GM12874 (cell line): Measurements from ENCODE around the gene ERBB3.
A peak's percentile ranks its signal among the peaks of the same experiment; 100 is the strongest.

Source experiments
- TF ChIP-seq, protein P1 (sequence below): IDR thresholded peaks from 2 replicates; pipeline ENCODE4 v1.5.1; 2011; ENCODE audit warnings: low read depth, mild to moderate bottlenecking, control low read depth, low read length, moderate library complexity; ENCODE audit not compliant: insufficient read depth

The ERBB3 gene

DNA sequence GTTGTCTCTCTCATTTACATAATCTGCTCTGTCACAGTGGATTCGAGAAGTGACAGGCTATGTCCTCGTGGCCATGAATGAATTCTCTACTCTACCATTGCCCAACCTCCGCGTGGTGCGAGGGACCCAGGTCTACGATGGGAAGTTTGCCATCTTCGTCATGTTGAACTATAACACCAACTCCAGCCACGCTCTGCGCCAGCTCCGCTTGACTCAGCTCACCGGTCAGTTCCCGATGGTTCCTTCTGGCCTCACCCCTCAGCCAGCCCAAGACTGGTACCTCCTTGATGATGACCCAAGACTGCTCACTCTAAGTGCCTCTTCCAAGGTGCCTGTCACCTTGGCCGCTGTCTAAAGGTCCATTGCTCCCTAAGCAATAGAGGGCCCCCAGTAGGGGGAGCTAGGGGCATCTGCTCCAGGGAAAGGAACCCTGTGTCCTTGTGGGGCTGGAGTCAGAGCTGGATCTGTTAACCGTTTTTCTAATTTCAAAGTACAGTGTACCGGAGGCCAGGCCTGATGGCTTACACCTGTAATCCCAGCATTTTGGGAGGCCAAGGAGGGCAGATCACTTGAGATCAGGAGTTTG, 5.1 kb downstream of the ERBB3 start:
- TF ChIP-seq, protein P1, sequence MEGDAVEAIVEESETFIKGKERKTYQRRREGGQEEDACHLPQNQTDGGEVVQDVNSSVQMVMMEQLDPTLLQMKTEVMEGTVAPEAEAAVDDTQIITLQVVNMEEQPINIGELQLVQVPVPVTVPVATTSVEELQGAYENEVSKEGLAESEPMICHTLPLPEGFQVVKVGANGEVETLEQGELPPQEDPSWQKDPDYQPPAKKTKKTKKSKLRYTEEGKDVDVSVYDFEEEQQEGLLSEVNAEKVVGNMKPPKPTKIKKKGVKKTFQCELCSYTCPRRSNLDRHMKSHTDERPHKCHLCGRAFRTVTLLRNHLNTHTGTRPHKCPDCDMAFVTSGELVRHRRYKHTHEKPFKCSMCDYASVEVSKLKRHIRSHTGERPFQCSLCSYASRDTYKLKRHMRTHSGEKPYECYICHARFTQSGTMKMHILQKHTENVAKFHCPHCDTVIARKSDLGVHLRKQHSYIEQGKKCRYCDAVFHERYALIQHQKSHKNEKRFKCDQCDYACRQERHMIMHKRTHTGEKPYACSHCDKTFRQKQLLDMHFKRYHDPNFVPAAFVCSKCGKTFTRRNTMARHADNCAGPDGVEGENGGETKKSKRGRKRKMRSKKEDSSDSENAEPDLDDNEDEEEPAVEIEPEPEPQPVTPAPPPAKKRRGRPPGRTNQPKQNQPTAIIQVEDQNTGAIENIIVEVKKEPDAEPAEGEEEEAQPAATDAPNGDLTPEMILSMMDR = peak; percentile 56

DNA sequence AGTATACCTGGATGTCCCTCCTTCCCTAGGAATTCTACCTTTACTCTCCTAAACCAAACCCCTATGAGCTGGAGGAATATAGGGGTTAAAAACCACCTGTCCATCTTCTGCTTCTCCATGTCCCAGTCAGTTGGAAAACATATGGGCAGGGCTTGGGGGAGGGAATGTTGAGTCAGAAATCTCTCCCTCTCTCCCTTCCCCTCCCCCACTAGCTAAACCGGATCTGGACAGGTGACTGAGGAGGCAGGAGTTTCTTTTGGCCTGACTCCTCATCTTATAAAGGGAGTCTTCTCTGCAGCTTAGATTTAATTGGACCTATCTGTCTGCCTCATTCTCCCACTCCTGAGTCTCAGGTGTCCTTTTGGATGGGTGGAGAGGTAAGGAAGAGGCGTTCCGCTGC, 6.1 kb downstream of the ERBB3 start:
- TF ChIP-seq, protein P1 = no peak

DNA sequence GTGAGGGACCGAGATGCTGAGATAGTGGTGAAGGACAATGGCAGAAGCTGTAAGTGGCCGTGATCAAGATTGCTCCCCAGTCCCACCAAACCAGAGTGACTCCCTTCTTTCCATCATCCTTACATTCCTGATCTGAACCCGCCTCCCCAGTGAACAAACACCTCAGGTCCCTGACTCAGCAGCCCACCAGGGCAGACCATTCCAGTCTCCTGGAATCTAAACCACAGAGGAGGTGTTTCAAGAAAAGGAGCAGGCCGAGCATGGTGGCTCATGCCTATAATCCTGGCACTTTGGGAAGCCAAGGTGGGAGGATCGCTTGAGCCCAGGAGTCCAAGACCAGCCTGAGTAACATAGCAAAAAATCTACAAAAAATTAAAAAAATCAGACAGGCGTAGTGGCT, 6.6 kb downstream of the ERBB3 start:
- TF ChIP-seq, protein P1 = no peak

DNA sequence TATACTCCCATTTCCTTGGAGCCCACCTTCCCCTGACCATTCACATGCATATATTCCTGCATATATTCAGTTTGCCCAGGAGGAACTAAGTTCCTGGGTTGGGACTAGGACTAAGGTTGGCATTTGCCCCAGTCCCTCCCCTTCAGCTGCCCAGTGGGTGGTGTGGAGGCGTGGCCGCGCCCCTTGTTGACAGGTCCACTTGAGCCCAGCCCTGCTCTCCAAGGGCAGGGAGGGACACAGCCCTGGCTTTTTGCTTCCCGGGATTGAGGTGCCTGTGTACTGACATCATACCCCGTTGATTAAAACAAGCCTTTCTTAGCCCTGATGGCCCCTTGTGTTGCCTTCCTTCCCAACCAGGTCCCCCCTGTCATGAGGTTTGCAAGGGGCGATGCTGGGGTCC, 7.3 kb downstream of the ERBB3 start:
- TF ChIP-seq, protein P1 = no peak

DNA sequence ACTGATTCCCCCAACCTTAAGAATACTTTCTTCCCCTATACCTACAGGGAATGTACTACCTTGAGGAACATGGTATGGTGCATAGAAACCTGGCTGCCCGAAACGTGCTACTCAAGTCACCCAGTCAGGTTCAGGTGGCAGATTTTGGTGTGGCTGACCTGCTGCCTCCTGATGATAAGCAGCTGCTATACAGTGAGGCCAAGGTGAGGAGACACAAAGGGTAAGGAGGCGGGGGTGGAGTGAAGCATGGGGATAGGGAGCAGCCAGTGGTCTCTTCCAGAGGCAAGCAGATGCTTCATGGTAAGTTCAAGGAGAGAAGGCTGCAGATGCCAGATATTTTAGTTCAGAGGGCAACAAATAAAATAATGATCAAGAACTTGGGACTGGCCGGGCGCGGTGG, 17.8 kb downstream of the ERBB3 start:
- TF ChIP-seq, protein P1 = no peak

DNA sequence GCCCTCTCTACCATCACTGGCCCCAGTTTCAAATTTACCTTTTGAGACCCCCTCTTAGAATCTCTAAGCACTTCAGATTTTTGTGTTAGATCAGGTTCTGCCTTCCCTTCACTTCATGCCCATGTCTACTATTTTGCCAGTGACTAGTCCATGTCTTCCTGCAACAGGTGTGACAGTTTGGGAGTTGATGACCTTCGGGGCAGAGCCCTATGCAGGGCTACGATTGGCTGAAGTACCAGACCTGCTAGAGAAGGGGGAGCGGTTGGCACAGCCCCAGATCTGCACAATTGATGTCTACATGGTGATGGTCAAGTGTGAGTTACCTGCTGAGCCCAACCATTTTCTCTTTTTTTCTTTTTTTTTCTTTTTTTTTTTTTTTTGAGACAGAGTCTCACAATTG, 18.6 kb downstream of the ERBB3 start:
- TF ChIP-seq, protein P1 = no peak

DNA sequence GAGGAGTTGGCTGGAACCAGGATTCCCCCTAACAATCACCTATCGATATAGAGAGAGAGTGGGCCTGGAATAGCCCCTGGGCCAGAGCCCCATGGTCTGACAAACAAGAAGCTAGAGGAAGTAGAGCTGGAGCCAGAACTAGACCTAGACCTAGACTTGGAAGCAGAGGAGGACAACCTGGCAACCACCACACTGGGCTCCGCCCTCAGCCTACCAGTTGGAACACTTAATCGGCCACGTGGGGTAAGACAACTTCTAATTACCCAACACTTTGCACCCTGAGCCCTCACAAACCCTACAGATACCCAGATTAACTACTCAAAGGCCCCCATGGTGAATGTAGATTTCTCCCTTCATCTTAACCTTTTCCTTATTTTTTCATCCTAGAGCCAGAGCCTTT, 19.8 kb downstream of the ERBB3 start:
- TF ChIP-seq, protein P1 = no peak
